Measurements from ENCODE around the gene SEC22C. TPM values are rescaled to one million over a fixed set of nuclear protein-coding genes. Genes with fewer than 3 reads are reported as not detected.

SEC22C gene
- polyA plus RNA-seq, 1 experiment: 33.0 TPM

- ChIA-PET CTCF (no interaction called here), POLR2A (no interaction called here)
- no peak for DNase-seq (ENCODE audit: low read depth, low spot score)
- H3K27ac ChIP-seq (ENCODE audit: low read depth, low read length): no peak overlapping the region
- no peak for TF ChIP-seq CTCF (IDR thresholded peaks at IDR 0.05; ENCODE audit: low read depth, low read length)
- no peak overlapping the region for H3K4me3 ChIP-seq (ENCODE audit: low read depth, low read length)
- H3K27me3 ChIP-seq (ENCODE audit: control insufficient read depth, insufficient read depth, low read length): no peaks in the 10 kb centered on the region
- H3K9me3 ChIP-seq (ENCODE audit: control insufficient read depth, insufficient read depth, low read length): no peaks in the 10 kb centered on the region
These were observed 25.6 kb downstream of the SEC22C start for GRCh38 chr3:42556089-42556632.

- CTCF ChIA-PET: interaction anchor here (0.6 to 1.4 kb wide), 3 partner anchors 7 to 16 kb away, joined by 3 read pairs; no protein-coding TSS in a partner anchor
- DNase-seq (ENCODE audit: low read depth, low spot score): no peak
- POLR2A ChIA-PET: no interaction called here
These were observed 28.9 kb downstream of the SEC22C start for GRCh38 chr3:42552830-42553229.

GRCh38 chr3:42550250-42550649, 31.5 kb downstream of the SEC22C start:
- no peaks in the 10 kb centered on the region for H3K27me3 ChIP-seq (ENCODE audit: control insufficient read depth, insufficient read depth, low read length)
- CTCF ChIA-PET: interaction anchor here (0.7 to 1.6 kb wide), 3 partner anchors 14 to 321 kb away, joined by 3 to 8 read pairs (median 3); no protein-coding TSS in a partner anchor
- H3K27ac ChIP-seq (ENCODE audit: low read depth, low read length): no peak overlapping the region
- no peak overlapping the region for H3K4me3 ChIP-seq (ENCODE audit: low read depth, low read length)
- DNase-seq (ENCODE audit: low read depth, low spot score): no peak
- no peak for TF ChIP-seq CTCF (IDR thresholded peaks at IDR 0.05; ENCODE audit: low read depth, low read length)
- POLR2A ChIA-PET: no interaction called here
- no peaks in the 10 kb centered on the region for H3K9me3 ChIP-seq (ENCODE audit: control insufficient read depth, insufficient read depth, low read length)

More at GRCh38 chr3:42552830-42553229, 28.9 kb downstream of the SEC22C start:
- Histone ChIP-seq H3K27ac (ENCODE audit: low read depth, low read length) (no peak overlapping the region), H3K9me3 (ENCODE audit: control insufficient read depth, insufficient read depth, low read length) (no peaks in the 10 kb centered on the region), H3K27me3 (ENCODE audit: control insufficient read depth, insufficient read depth, low read length) (no peaks in the 10 kb centered on the region), H3K4me3 (ENCODE audit: low read depth, low read length) (no peak overlapping the region)
- no peak for TF ChIP-seq CTCF (IDR thresholded peaks at IDR 0.05; ENCODE audit: low read depth, low read length)

- DNase-seq (ENCODE audit: low read depth, low spot score): no peak
- no peak for TF ChIP-seq CTCF (IDR thresholded peaks at IDR 0.05; ENCODE audit: low read depth, low read length)
- CTCF ChIA-PET: interaction anchor here (0.7 to 3.6 kb wide), 5 partner anchors 10 to 320 kb away, joined by 3 to 29 read pairs (median 8); no protein-coding TSS in a partner anchor
- Histone ChIP-seq H3K27ac (ENCODE audit: low read depth, low read length) (no peak overlapping the region), H3K4me3 (ENCODE audit: low read depth, low read length) (no peak overlapping the region), H3K27me3 (ENCODE audit: control insufficient read depth, insufficient read depth, low read length) (no peaks in the 10 kb centered on the region), H3K9me3 (ENCODE audit: control insufficient read depth, insufficient read depth, low read length) (no peaks in the 10 kb centered on the region)
- POLR2A ChIA-PET: no interaction called here
These were observed 32.6 kb downstream of the SEC22C start for GRCh38 chr3:42549131-42549530.

GRCh38 chr3:42547401-42547945, 34.3 kb downstream of the SEC22C start:
- TF ChIP-seq CTCF (IDR thresholded peaks at IDR 0.05; ENCODE audit: low read depth, low read length): peak; percentile 94
- Histone ChIP-seq H3K4me3 (ENCODE audit: low read depth, low read length) (no peak overlapping the region), H3K9me3 (ENCODE audit: control insufficient read depth, insufficient read depth, low read length) (no peaks in the 10 kb centered on the region), H3K27ac (ENCODE audit: low read depth, low read length) (no peak overlapping the region), H3K27me3 (ENCODE audit: control insufficient read depth, insufficient read depth, low read length) (peaks cover 4% of the 10 kb centered on the region)
- CTCF ChIA-PET: interaction anchor here (0.6 to 3.6 kb wide), 21 partner anchors 11 to 652 kb away, joined by 3 to 29 read pairs (median 5); partner anchors contain the start of gene SEC22C
- DNase-seq (ENCODE audit: low read depth, low spot score): peak; percentile 13
- POLR2A ChIA-PET: no interaction called here
